ENCODE data around the gene ACADS. TPM values are rescaled to one million over a fixed set of nuclear protein-coding genes. Genes with fewer than 3 reads are reported as not detected.

Gene ACADS
- total and polyA plus RNA-seq, 2 of the 8 experiments (the other 6 are each of a cell fraction or from before 2014, with no cell fraction given): 4.9 to 7.5 TPM

- TF ChIP-seq SAP30 (IDR thresholded peaks at IDR 0.05; ENCODE audit: insufficient read depth, insufficient replicate concordance, low read length): no peak
- no peak for TF ChIP-seq EGR1 (IDR thresholded peaks at IDR 0.05; ENCODE audit: borderline replicate concordance, low read depth, low read length)
- TF ChIP-seq RAD21 (IDR thresholded peaks at IDR 0.05 in 1 of 2, conservative IDR thresholded peaks at IDR 0.05 in 1 of 2; ENCODE audit: low read depth in 2 of 2, low read length in 2 of 2): no peak
- no peak for TF ChIP-seq E2F6 (IDR thresholded peaks at IDR 0.05)
- TF ChIP-seq POLR2A (IDR thresholded peaks at IDR 0.05; ENCODE audit: control extremely low read depth in 1 of 2, low read depth in 2 of 2, low read length in 2 of 2): no peak
- TF ChIP-seq SUZ12 (IDR thresholded peaks at IDR 0.05; ENCODE audit: low read length): no peak
- no peak for TF ChIP-seq CHD7 (IDR thresholded peaks at IDR 0.05; ENCODE audit: insufficient replicate concordance, low read length)
- TF ChIP-seq CTBP2 (IDR thresholded peaks at IDR 0.05; ENCODE audit: borderline replicate concordance, insufficient read depth, insufficient read length, low read length): no peak
Observed at GRCh38 chr12:120767071-120768024, 41.7 kb downstream of the ACADS start (continued).
